ENCODE results near the gene EDN2. TPM values are rescaled to one million over a fixed set of nuclear protein-coding genes. Genes with fewer than 3 reads are reported as not detected.

EDN2 gene
- total and polyA plus RNA-seq, 2 experiments from 2014 or later: 0.40 to 2.3 TPM

DNA sequence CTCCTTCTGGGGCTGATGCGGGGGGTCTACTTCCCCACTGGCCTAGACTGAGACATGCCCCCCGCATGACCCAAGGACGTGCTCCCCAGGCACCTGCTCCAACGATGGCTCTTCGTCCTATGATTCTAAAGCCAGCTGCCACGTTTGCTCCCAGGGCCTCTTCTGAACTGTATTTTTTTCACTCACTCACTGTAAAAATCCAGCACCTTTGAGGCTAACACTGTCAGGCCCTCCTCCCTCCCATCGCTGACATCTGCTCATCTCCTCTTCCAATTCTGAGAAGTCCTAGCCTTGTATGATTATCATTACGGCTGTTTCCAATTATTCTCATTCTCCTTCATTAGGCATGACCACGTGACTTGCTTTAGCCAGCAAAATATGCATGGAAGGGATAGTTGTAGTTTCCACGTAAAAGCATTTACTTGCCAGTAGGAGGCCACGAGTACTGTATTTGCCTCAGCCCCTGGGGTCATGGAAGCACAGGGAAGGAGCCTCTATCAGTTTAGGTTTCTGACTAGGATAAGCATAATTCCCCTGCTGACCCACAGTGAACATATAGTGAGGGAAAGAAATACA lies 19.1 kb upstream of the EDN2 start:
- H3K9me2 ChIP-seq (replicated peaks; ENCODE audit: insufficient read depth): no peaks in the 10 kb centered on the region
- H4K20me1 ChIP-seq (ENCODE audit: insufficient read depth, poor library complexity, severe bottlenecking): no peaks in the 10 kb centered on the region
- no peaks in the 10 kb centered on the region for H3K36me3 ChIP-seq (replicated peaks; ENCODE audit: insufficient read depth, low read depth)
- no peak for DNase-seq (ENCODE audit: low spot score)
- no peak overlapping the region for H3K4me3 ChIP-seq
- TF ChIP-seq CTCF (IDR thresholded peaks at IDR 0.05; ENCODE audit: poor library complexity): peak; percentile 14
- TF ChIP-seq EZH2phosphoT487 (IDR thresholded peaks at IDR 0.05; ENCODE audit: low read depth, severe bottlenecking, unreplicated experiment): no peak
- TF ChIP-seq EZH2 (IDR thresholded peaks at IDR 0.05; ENCODE audit: borderline replicate concordance): no peak
- peaks cover 9% of the 10 kb centered on the region for H3K4me1 ChIP-seq (ENCODE audit: insufficient read depth)
- H2AFZ ChIP-seq: no peak overlapping the region
- no peaks in the 10 kb centered on the region for H3K79me2 ChIP-seq
- no peaks in the 10 kb centered on the region for H3K9me3 ChIP-seq (ENCODE audit: low read depth)
- no peak overlapping the region for H3K4me2 ChIP-seq
- peak overlapping the region; percentile 52 for H3K27ac ChIP-seq
- WGBS (ENCODE audit: low lambda C conversion rate, missing lambda C conversion rate): 80% methylated on average over 11 of the region's 11 CpGs
- H3K27me3 ChIP-seq: no peaks in the 10 kb centered on the region

DNA sequence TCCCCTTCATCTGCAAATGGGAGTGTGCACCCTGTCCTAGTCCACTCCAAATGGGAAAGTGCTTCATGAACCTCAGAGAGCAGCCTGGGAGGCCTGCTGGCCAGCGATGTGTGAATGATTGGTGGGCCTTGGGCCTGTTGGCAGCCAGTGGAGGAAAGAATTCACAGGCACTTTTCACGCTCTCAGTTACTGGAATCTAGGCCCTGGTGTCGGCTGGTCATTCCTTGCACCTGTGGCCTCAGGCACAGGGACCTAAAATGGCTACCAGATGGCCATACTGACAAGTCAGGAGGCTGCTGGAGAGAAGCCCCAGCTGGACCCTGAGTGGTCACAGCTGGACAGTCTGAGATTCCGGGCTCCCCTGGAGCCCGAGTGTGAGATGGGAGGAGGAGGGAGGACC lies 18.4 kb upstream of the EDN2 start:
- Histone ChIP-seq H3K9me2 (replicated peaks; ENCODE audit: insufficient read depth) (no peaks in the 10 kb centered on the region), H2AFZ (no peak overlapping the region), H3K9me3 (ENCODE audit: low read depth) (no peaks in the 10 kb centered on the region), H4K20me1 (ENCODE audit: insufficient read depth, poor library complexity, severe bottlenecking) (no peaks in the 10 kb centered on the region), H3K4me1 (ENCODE audit: insufficient read depth) (peaks cover 9% of the 10 kb centered on the region), H3K27ac (no peak overlapping the region), H3K4me2 (no peak overlapping the region), H3K4me3 (no peak overlapping the region), H3K36me3 (replicated peaks; ENCODE audit: insufficient read depth, low read depth) (no peaks in the 10 kb centered on the region), H3K79me2 (no peaks in the 10 kb centered on the region), H3K27me3 (no peaks in the 10 kb centered on the region)
- TF ChIP-seq EZH2 (IDR thresholded peaks at IDR 0.05; ENCODE audit: borderline replicate concordance) (no peak), EZH2phosphoT487 (IDR thresholded peaks at IDR 0.05; ENCODE audit: low read depth, severe bottlenecking, unreplicated experiment) (no peak), CTCF (IDR thresholded peaks at IDR 0.05; ENCODE audit: poor library complexity) (no peak)
- no peak for DNase-seq (ENCODE audit: low spot score)
- 84% methylated on average over 5 of the region's 5 CpGs for WGBS (ENCODE audit: low lambda C conversion rate, missing lambda C conversion rate)

DNA sequence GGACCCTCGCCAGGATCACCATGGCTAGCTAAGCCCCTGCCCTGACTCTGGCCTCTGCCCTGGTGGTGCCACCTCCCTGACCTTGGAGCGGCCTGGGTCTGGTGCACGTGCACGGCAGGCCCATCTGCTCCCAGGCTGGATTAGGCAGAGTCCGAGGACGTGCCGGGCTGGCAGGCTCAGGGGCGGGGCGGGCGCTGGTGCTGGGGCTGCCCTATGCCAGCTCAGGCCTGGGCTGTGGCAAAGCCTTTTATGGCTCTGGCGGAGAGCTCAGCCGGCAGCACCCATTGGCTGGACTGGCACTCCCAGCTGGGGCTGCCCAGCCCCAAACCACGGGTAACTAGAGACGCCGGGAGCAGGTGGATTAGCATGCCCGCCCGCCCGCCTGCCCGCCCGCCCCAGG lies 17.1 kb upstream of the EDN2 start:
- H3K79me2 ChIP-seq: no peaks in the 10 kb centered on the region
- no peak overlapping the region for H3K27ac ChIP-seq
- 98% methylated on average over 8 of the region's 20 CpGs for WGBS (ENCODE audit: low lambda C conversion rate, missing lambda C conversion rate)
- DNase-seq (ENCODE audit: low spot score): no peak
- H3K4me3 ChIP-seq: no peak overlapping the region
- H2AFZ ChIP-seq: no peak overlapping the region
- no peaks in the 10 kb centered on the region for H3K36me3 ChIP-seq (replicated peaks; ENCODE audit: insufficient read depth, low read depth)
- no peak overlapping the region for H3K4me2 ChIP-seq
- H4K20me1 ChIP-seq (ENCODE audit: insufficient read depth, poor library complexity, severe bottlenecking): no peaks in the 10 kb centered on the region
- no peaks in the 10 kb centered on the region for H3K27me3 ChIP-seq
- no peaks in the 10 kb centered on the region for H3K9me2 ChIP-seq (replicated peaks; ENCODE audit: insufficient read depth)
- H3K9me3 ChIP-seq (ENCODE audit: low read depth): no peaks in the 10 kb centered on the region
- no peak for TF ChIP-seq EZH2 (IDR thresholded peaks at IDR 0.05; ENCODE audit: borderline replicate concordance)
- TF ChIP-seq CTCF (IDR thresholded peaks at IDR 0.05; ENCODE audit: poor library complexity): no peak
- no peak for TF ChIP-seq EZH2phosphoT487 (IDR thresholded peaks at IDR 0.05; ENCODE audit: low read depth, severe bottlenecking, unreplicated experiment)
- peaks cover 16% of the 10 kb centered on the region for H3K4me1 ChIP-seq (ENCODE audit: insufficient read depth)
